PC-9 (cell line): ENCODE data around the gene PCNX1.

ENCODE experiments used
- CTCF ChIP-seq: fragments of 200-600 bp; sonication (generic); conservative IDR thresholded peaks from 2 replicates; pipeline ENCODE4 v1.6.1; 2017; ENCODE audit warnings: mixed run types, antibody characterized with exemption, mild to moderate bottlenecking, moderate library complexity
- EZH2 ChIP-seq: fragments of 200-600 bp; sonication (generic); IDR thresholded peaks from 2 replicates; pipeline ENCODE4 v1.8.0; 2017; ENCODE audit warnings: antibody characterized with exemption, low read depth

- TF ChIP-seq CTCF (no peak), EZH2 (no peak)
Measured at GRCh38 chr14:71121001-71121400, 213.7 kb downstream of the PCNX1 start.
